Esophagus muscularis mucosa (tissue), 4 donors: ENCODE results near the gene CD63.

Source experiments
- CTCF ChIP-seq, 3 experiments: fragments of 200-600 bp in 2 of 3; fragments of 450-650 bp in 1 of 3; sonication (generic) in 2 of 3; IDR thresholded peaks; one replicate each; pipeline ENCODE4 v1.5.1; 2017 to 2019; ENCODE audit warnings: antibody characterized with exemption in 3 of 3, mild to moderate bottlenecking in 2 of 3, moderate library complexity in 1 of 3
- EP300 ChIP-seq: sonication (generic); formaldehyde crosslinking; IDR thresholded peaks from one replicate; pipeline ENCODE4 v1.6.1; 2017; ENCODE audit warnings: antibody characterized with exemption
- POLR2A ChIP-seq: fragments of 450-650 bp; IDR thresholded peaks from one replicate; pipeline ENCODE4 v1.6.1; 2017; ENCODE audit warnings: antibody characterized with exemption, moderate library complexity, mild to moderate bottlenecking, low read depth
- POLR2AphosphoS5 ChIP-seq, 2 donors: sonication (generic); formaldehyde crosslinking; IDR thresholded peaks; one replicate each; pipeline ENCODE4 v1.6.1; 2017; ENCODE audit warnings: antibody characterized with exemption in 2 of 2

- TF ChIP-seq CTCF (IDR thresholded peaks at IDR 0.05) (peak; percentile 61 to 77 (median 66)), POLR2A (no peak), POLR2AphosphoS5 (IDR thresholded peaks at IDR 0.05) (peak; percentile 39 to 68), EP300 (no peak)
Measured at GRCh38 chr12:55705782-55706402, 22.9 kb downstream of the CD63 start.
